ENCODE measurements around the gene TBC1D22B.
A peak's percentile ranks its signal among the peaks of the same experiment; 100 is the strongest.

TBC1D22B gene

DNA sequence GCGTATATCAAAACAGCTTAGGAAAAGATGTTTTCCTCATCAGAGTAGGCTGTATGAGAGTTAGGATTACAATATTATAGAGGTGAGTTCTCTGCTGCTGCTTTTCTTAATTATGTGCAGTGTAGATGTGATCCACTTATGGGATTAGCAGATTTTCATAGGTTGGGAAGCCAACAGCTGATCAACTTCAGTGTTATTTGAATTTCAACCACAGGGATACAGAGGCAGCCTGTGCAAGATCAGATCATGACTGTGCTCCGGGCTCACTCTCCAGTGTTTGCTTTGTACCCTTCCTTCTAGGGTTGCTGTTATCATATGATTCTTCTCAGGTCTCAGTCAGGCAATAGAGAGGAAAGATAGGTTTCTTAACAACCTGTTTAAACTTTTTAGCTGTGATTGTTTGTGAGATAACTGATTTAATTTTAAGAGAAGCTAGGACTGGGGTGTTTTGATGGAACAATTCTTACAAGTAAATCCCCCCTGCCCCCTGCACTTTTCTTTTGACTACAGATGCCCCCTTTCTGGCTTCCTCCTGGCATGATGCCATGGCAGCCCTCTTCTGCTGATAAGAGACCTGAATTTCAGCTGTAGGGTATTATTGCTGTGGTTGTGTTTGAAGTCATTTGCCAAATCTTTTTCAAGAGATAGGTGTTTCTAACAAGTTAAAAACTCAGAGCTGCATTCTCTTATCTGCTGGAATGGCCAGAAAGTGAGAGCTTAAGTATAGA, 104.7 kb downstream of the TBC1D22B start:
- DNase-seq: no peak

DNA sequence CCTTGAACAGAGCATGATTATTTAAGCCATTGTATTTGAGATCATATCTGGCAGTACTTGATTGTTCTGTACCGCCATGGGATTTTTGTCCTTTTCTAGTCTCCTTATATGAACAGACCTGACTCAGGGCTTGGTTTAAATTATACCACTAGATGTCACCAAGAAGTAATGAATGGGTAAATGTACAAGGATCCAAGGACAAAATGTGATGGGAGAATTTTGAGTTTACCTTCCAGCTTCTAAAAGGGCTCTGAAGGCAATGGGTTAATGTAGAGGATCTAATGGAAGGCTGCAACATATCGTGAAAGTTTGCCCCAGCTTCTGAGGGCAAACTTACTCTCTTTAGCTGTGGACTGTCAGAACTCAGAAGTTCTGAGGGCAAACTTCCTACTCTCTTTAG, 108.2 kb downstream of the TBC1D22B start:
- DNase-seq: peak; percentile 64

DNA sequence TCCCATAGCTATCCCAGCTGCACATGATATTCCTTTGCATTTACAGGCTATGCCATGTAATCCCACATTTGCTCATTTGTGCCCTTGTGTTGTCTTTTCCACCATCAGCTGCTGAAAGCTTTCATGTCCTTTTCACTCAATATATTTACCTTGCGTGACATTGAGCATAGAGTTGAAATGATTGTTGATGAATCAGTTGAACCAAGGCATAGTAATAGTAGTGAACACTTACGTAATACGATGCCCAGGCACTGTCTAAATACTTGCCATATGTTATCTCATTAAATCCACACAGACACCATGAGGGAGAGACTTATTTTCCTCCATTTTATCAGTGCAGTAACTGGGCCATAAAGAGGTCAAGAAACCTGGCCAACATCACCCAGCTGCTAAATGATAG, 109.3 kb downstream of the TBC1D22B start:
- DNase-seq: no peak

DNA sequence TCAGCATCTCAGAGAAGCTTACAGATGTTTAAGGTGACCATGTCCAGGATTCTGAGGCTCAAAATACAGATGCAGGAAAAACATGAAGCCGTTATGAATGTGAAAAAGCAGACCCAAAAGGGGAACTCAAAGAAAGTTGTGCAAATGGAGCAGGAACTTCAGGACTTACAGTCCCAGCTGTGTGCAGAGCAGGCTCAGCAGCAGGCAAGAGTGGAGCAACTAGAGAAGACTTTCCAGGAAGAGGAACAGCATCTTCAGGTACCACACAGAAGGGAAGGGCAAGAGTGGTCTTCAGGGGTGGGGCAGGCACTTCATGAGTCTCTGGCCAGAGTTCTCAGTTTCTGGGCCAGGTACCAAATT, 111.4 kb downstream of the TBC1D22B start:
- DNase-seq: no peak

DNA sequence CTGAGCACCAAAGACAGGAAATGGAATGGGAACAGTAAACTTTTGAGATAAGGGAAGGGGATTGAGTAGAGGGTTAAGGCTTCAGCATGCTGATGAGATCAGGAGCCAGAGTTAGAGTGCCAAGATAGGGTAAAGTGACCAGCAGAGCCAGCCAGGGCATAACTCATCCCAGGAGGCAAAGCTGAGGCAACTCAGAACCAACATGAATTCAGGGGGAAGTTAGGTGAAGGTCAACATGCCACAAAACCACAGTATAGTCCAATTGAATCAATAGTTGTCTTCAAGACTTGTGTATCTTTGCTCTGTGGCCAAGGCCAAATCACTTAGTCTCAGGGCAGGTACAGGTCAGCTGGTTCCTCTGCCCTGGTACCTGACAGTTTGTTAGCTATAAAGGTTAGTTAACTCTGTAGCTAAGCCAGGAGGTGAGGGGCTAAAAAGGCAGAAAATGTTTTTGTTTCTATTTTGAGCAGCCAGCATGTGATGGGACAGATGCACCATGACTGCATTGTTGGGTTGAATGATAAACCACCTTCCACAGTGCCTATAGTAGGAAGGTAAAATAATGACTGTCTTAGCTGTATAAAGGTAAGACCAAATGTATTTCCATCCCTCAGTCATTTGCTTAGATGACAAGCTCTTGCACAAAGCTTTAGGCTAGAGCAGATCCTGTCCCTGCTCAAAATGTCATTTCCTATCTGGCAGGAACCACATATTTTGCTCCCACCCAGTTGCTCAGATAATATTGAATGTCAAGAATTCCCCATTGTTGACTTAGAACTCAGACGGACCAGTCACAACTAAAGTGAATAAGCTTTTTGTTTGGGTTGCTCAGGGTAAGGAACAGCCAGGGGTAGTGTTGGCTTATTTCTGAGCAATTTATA, 112.0 kb downstream of the TBC1D22B start:
- no peak for DNase-seq

DNA sequence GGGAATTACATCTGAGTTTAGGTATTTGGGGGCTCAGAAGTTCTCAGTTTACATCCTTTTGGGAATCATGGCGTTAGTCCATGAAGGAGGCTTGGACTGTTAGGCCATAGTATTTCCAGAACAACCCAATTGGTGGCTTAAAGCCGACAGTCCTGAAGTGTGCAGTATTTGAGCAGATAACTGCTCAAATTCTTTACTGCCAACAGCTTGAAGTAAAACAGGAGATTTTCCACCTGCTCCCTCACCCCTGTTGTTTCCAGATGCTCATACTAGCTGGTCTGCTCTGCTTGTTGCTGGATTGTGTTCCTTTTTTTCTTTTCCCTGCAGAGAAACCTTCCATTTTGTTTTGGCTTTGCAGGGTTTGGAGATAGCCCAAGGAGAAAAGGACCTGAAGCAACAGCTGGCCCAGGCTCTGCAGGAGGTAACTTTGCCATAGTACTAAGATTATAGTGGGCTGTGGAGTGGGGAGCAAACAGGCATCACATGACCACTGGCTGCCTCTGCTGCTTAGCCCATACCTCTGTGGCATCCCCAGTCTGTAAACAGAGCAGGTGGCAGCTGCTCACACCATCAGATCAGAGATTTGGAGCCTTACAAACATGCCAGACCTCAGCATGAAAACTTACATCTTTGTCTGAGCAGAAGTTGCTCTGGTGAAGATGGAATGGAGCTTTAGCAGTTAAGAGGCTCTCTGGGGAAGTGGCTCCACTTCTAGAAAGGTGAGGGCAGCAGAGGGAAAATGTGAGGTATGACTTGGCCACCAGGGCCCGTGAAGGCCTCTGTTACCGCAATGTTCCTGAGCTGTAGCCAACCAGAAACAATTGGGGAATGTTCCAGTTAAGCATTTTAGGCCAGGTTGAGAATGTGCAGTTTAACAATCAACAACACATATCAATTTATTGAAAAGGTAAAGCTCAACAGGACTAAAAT, 113.8 kb downstream of the TBC1D22B start:
- no peak for DNase-seq

DNA sequence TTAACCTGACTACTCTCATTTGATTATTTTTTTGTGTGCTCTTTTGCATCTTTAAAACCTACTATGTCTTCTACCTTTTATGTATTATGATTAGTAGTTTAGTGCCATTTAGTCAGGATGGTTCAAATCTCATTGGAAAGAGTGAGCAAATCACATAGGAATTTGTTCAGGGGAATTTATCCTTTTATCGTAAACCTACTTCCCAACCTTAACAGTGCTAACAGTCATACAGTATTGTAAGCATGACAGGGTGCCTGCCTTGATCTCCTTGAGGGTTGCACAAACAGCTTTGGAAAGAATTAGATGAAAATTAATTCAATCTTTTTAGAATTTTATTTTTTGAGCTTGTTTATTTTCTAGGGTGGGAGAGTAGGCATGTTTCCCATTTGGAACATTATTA, 114.5 kb downstream of the TBC1D22B start:
- no peak for DNase-seq

DNA sequence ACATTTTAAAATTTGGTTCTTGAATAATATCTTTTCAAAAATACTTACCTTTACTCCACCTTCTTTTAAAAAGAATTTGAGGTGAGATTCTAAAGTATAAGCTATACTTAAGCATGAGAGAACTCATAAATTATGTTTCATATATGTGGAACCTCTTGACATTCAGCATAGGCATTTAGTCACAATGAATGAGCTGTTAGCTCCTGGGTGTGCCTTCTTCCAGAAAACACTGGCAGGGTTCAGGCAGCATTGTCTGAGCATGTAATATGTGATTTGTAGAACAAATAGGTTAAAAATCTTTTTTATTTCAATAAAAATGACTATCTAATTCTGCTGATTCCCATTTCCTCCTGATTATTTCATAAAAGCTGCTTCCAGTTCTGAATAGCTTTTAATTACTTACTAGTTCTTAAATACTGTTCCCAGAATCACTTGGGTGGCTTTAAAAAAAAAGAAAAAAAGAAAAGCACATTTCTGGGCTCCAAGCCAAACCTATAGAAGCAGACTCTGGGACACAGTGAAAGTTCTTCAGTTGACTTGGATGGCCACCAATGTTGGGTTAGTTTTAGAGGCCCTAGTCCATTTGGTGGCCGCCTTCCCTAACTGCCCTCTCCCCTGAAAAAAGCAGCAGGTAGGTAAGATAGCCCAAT, 116.4 kb downstream of the TBC1D22B start:
- no peak for DNase-seq

DNA sequence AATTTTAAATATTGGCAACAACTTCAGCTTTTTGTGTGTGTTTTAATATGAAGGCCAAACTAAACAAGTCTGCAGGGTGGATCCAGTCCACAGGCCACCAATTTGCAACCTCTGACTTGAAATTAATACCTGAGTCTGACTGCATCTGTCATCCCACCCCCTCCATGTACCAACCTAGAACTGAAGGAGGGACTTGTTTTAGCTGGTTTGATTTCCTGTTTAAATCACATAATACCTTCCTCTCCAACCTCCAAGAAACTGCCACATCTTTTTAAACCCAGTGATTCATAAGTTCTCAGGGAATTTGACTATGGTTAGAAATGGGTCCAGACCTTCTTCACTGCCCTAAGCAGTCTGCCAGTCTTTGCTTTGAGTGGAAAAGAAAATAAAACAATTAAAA, 117.8 kb downstream of the TBC1D22B start:
- DNase-seq: no peak

DNA sequence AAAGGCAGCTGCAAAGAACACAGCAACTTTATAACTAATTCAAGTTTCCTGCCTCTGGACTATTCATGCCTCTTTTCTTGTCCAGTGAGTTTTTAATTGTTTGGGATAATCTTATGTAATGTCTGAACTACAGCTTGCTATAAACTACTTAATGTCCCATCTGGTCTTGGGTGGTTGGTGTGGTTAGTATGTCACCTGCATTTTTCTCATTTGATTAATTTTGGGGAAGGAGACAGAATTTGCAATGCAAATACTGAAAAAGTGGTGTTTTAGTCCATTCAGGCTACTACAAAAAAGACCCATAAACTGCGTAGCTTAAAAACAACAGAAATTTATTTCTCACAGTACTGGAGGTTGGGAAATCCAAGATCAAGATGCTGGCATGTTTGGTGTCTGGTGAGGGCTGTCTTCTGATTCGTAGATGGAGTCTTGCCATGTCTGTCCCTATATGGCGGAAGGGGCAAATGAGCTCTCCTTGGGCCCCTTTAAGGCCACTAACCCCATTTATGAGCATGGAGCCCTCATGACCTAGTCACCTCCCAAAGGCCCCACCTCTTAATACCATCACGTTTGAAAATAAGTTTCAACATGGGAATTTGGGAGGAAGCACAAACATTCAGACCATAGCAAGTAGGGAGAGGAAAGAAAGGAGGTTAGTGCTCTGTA, 118.6 kb downstream of the TBC1D22B start:
- no peak for DNase-seq

DNA sequence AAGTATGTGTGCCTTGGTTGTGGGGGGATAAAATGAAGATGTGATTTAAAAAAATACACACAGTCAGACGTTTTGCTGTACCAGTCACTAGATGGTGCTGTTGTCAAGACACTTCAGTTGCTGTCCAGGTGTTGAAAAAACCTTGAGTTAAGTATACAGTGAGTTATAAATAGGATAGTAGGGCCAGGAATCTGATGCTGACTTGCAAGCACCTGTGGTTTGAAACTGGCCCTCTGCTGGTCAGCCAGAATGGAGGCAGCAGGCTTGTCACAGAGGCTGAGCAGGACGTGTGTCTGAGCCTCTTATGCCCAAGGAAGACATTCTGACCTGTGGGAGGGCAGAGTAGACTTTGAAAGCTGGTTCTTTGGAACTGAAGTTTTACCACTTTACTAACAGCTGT, 124.0 kb downstream of the TBC1D22B start:
- DNase-seq: peak; percentile 76
